NOMO-1 treated with dmso at 0.1 percent for 144 hours (cell line): Measurements from ENCODE around the gene MT1A.
A peak's percentile ranks its signal among the peaks of the same experiment; 100 is the strongest.

Experiments
- DNase-seq: peaks from one replicate; lab custom pipeline; 2025; ENCODE audit not compliant: unreplicated experiment; lab: John Stamatoyannopoulos, UW

Gene MT1A

DNA sequence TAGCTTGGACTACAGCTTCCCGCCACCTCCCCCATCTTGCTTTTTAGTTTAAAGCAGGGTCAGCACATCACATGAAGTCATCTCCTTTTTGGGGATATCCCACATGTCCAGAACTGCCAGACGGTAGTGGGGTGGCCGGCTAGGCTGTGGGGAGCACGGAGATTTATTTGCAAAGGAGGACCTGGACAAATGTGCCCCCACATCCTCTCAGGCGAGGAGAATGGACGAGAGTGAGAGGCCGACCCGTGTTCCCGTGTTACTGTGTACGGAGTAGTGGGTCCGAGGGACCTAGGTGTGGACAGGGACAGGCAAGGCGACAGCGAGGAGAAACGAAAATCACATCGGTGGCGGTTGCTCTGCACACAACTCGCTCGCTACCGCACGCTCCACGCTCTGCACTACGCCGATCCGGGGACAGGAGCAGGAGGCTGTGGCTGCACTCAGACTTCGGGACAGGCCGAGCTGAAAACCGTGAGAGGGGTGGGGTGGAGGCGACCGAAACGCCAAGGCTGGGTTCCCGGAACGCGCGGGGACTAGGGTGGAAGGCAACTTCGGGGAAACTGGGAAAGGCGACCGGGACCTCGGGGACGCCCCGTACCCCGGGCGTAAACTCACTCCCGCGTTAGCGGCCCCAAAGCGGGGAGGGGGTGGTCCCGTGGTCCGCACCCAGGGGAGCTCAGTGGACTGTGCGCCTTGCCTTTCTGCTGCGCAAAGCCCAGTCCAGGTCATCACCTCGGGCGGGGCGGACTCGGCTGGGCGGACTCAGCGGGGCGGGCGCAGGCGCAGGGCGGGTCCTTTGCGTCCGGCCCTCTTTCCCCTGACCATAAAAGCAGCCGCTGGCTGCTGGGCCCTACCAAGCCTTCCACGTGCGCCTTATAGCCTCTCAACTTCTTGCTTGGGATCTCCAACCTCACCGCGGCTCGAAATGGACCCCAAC is at the start of gene MT1A:
MT1A (plus strand) TSS at position 853 of the 937 bp plus-strand sequence; CDS start at position 926, 73 bp downstream.
- no peak for DNase-seq

DNA sequence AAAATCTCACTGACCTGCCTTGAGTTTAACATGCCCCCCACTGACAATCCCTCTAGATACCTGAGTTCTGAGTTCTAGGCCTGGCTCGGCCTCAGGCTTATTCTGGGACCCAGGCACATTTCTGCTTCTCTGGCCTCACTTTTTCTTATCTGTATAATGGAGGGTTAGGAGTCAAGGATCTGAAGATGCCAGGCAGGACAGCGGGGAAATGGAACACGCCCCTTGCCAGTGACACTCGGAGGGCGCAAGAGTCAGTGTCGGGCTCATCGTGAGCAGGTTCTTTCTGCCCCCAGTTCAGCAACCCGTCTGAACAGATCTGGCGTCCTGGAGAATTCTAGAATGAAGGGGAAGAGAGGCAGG is 49.7 kb upstream of the MT1A start:
- no peak for DNase-seq

- peak; percentile 2 for DNase-seq
These were observed 49.1 kb upstream of the MT1A start, which contains the start of gene MT3 for GRCh38 chr16:56589141-56590039. Gene MT3 (plus strand): TSS chr16:56589528. CDS start chr16:56589591, 63 bp downstream.

DNA sequence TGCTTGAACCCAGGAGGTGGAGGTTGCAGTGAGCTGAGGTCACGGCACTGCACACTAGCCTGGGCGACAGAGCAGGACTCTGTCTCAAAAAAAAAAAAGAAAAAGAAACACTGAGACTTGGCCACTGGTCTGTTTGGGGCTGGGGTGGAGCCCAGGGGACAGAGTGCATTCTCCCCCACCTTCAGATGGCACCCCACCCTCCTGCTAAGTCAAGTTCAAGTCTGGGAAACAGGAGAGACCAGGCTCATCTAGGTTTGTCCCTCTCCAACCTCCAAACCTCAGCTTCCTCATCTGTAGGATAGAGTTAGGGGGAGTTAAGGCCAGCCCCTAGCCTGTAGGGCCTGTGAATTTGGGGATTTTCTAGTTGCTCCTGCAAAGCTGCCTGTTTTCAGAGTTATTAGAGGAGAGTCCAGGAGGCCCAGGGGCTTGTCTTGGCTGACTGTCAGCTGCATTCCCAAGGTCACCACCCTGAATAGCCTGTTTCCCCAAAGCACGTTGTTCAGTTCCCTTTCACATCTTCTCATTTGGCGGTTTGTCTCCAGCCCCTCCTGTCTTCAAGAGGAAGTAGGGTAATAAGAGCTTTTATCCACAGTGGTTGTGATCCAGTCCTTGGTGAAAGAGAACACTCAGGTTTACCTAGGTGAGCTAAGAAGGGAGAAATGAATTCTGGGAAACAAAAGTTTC is 46.9 kb upstream of the MT1A start:
- DNase-seq = peak; percentile 68

DNA sequence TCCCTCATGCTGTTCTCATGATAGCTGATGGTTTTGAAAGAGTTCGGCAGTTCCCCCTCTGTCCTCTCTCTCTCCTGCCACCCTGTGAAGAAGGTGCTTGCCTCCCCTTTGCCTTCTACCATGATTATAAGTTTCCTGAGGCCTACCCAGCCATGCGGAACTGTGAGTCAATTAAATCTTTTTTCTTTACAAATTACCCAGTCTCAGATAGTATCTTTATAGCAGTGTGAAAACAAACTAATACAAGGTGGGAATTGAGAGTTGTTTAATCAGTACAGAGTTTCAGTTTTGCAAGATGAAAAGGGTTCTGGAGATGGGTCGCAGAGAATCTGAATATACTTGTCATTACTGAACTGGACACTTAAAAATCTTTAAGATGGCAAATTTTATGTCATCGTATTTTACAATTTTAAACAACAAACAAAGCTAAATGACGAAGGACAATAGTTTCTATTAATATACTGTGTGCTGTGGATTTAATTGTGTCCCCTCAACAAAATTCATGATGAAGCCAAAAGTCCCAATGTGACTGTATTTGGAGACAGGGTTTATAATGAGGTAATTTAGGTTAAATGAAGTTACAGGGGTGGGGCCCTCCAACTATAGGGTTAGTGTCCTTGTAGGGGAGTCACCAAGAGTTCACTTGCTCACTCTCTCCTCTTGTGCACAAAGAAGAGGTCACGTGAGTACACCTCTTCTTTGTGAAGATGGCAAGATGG is 44.7 kb upstream of the MT1A start:
- no peak for DNase-seq

DNA sequence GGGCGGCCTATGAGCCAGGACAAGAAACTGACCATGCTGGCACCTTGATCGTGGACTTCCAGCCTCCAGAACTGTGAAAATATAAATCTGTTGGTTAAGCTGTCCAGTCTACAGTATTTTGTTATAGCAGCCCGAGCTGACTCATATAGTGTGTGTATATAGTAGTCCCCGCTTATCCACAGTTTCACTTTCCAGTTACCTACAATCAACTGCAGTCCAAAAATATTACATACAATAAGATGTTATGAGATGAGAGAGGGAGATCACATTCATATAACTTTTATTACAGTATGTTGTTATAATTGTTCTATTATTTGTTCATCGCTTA is 44.2 kb upstream of the MT1A start:
- DNase-seq = no peak

DNA sequence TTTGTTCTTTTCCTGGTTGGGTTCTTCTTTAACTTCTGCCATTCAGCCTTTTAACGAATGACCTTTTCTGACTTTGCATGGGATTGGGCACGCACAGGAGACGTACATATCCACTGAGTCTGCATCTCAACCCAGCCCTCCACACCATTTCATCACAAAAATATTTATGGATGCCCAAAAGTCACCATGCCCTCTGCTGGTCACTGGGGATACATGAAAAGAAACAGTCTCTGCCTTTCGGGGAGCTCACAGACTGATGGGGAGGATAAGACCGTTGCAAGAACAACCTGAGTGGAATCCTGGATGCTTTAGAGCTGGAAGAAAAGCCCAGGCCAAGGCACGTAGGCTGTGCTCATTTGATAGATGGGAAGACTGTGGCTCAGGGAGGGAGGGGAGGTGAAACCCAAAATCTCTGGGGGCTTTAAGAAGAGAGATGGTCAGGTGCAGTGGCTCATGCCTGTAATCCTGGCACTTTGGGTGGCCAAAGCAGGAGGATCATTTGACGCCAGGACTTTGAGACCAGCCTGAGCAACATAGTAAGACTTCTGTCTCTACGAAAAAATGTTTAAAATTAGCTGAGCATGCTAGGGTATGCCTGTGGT is 38.0 kb upstream of the MT1A start:
- DNase-seq = peak; percentile 31

DNA sequence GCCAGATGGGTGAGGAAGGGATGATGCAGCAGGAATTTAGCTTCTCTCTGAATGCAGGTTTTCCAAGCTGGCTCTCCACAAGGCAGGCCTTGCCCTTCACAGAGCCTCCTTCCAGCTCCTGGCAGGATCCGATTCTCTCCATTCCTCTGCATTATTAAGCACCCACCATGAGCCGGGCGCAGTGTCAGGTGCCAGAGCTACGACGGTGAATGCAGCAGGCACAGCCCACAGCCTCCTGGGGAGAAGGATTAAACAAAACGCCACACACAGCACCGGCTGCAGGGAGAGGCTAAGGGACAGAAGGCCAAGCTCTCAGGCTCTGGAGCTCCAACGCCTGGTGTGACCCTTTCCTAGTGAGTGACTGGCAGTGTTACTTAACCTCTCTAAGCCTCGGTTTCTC is 37.1 kb upstream of the MT1A start:
- no peak for DNase-seq

GRCh38 chr16:56603589-56603988 is 34.9 kb upstream of the MT1A start:
- DNase-seq = no peak

DNA sequence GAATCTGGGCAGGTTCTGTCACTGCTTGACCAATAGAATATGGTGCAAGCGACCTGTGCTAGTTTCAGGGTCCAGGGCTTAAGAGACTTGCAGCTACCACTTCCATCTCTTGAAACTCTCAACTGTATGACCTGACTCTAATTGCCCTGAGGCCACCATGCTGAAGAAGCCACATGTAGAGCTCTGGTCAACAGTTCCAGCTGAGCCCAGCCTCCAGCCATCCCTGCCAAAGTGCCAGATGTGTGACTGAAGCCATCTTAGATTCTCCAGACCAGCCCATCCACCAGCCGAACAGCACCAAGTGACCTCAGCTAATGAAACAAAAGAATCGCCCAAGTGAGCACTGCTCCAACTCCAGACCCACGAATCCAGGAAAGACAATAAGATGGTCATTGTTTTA is 33.5 kb upstream of the MT1A start:
- no peak for DNase-seq

DNA sequence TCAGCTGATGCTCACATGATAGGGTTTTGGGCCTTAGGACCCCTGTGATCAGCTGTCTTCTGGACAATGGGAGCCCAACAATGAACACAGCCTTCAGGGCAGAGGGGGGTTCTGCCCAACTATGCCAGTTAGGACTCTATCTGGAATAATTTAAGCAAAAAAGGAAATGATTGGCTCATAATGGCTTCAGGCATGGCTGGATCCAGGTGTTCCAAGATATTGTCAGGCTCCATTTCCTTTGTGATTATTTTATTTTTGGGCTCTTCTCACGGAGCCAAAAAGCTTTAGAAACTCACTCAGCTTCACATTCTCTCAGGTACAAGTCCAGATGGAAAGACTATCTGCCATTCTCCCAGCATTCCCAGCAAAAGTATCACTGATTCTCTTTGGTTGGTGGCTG is 33.0 kb upstream of the MT1A start:
- no peak for DNase-seq

- no peak for DNase-seq
These were observed 32.4 kb upstream of the MT1A start for GRCh38 chr16:56606071-56606475.

- DNase-seq = no peak
These were observed 31.9 kb upstream of the MT1A start for GRCh38 chr16:56606476-56607108.

- DNase-seq = no peak
These were observed 31.3 kb upstream of the MT1A start for GRCh38 chr16:56607109-56607618.

- no peak for DNase-seq
These were observed 30.8 kb upstream of the MT1A start for GRCh38 chr16:56607675-56608042.

DNA sequence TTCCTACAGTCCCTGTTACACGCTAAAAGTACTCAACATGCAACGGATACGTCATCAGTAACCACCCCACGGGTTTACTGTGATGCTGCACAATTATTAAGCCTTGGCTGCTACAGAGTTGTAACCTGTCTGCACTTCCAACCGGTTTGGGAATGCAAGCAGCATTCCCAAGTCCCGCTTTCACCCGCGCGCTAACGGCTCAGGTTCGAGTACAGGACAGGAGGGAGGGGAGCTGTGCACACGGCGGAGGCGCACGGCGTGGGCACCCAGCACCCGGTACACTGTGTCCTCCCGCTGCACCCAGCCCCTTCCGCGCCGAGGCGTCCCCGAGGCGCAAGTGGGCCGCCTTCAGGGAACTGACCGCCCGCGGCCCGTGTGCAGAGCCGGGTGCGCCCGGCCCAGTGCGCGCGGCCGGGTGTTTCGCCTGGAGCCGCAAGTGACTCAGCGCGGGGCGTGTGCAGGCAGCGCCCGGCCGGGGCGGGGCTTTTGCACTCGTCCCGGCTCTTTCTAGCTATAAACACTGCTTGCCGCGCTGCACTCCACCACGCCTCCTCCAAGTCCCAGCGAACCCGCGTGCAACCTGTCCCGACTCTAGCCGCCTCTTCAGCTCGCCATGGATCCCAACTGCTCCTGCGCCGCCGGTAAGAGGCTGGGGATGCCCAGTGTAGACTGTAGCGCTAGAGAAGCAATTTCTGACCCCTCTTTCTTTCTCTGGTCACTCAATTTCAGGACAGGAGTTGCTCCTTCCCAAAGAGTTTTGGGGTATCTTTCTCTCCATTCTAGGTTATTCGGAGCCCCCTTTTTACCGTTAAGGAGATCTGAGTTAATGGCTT is 30.2 kb upstream of the MT1A start, which contains the start of gene MT2A:
MT2A (plus strand) TSS at position 542 of the 833 bp plus-strand sequence; CDS start at position 614, 72 bp downstream.
- peak; percentile 100 for DNase-seq

DNA sequence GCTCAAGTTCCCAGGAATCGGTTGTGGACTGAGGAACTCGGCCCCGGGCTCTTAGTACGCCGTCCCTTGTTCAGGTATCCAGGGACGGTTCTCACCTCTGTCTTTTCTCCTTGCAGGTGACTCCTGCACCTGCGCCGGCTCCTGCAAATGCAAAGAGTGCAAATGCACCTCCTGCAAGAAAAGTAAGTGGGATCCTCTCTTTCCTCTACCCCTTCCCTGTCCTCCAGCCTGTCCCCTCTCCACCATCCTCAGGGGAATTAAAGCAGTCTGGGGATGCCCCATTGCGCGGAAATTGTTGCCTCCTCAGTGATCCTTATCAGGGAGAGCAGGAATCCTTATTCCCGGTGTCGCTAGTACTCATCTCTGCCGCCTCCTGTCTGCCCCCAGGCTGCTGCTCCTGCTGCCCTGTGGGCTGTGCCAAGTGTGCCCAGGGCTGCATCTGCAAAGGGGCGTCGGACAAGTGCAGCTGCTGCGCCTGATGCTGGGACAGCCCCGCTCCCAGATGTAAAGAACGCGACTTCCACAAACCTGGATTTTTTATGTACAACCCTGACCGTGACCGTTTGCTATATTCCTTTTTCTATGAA is 29.5 kb upstream of the MT1A start:
- DNase-seq = no peak

GRCh38 chr16:56609463-56609921 is 29.0 kb upstream of the MT1A start:
- DNase-seq = peak; percentile 94
